ENCODE measurements around the gene FBXL15.

FBXL15 gene

GRCh38 chr10:102381983-102382382 lies 38.7 kb upstream of the FBXL15 start:
- no peak for DNase-seq (ENCODE audit: extremely low spot score)
- CTCF ChIA-PET: interaction anchor here (0.6 to 1.7 kb wide), 3 partner anchors 9 to 163 kb away, joined by 3 to 5 read pairs (median 3); no protein-coding TSS in a partner anchor
- TF ChIP-seq LEF1 (IDR thresholded peaks at IDR 0.05; ENCODE audit: borderline replicate concordance): no peak
- TF ChIP-seq BHLHE40 (IDR thresholded peaks at IDR 0.05; ENCODE audit: borderline replicate concordance): no peak
- POLR2A ChIA-PET: no interaction called here

GRCh38 chr10:102382871-102383270 lies 37.8 kb upstream of the FBXL15 start:
- CTCF ChIA-PET: interaction anchor here (0.6 to 1.2 kb wide), 2 partner anchors 34 to 163 kb away, joined by 3 read pairs; no protein-coding TSS in a partner anchor
- no peak for DNase-seq (ENCODE audit: extremely low spot score)
- POLR2A ChIA-PET: no interaction called here
- no peak for TF ChIP-seq PKNOX1 (IDR thresholded peaks at IDR 0.05)
- no peak for TF ChIP-seq CTBP1 (IDR thresholded peaks at IDR 0.05; ENCODE audit: borderline replicate concordance)
- TF ChIP-seq SP1 (IDR thresholded peaks at IDR 0.05): no peak
- no peak for TF ChIP-seq L3MBTL2 (conservative IDR thresholded peaks at IDR 0.05)
- no peak for TF ChIP-seq FOXA1 (IDR thresholded peaks at IDR 0.05)

DNA sequence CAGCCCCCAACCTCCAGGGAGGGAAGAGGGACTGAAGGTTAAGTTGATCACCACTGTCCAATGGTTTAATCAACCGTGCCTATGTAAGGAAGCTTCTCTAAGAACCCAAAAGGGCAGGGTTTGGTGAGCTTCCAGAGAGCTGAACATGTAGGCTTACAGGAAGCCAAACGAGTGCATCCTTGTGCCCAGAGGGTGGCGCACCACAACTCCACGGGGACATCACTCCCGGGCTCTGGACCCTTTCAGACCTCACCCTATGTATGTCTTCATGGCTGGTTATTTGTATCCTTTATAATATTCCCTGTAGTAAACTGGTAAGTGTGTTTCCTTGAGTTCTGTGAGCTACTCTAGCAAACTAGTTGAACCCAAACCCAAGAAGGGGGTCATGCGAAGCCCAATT lies 36.6 kb upstream of the FBXL15 start:
- ChIA-PET POLR2A (interaction anchor here (0.8 kb wide), 1 partner anchor 11 kb away, joined by 4 read pairs; the partner anchor contains the start of gene NFKB2), CTCF (interaction anchor here (0.6 to 2.5 kb wide), 10 partner anchors 10 to 191 kb away, joined by 3 to 18 read pairs (median 5); no protein-coding TSS in a partner anchor)
- TF ChIP-seq ARNT (IDR thresholded peaks at IDR 0.05) (no peak), SP1 (IDR thresholded peaks at IDR 0.05) (no peak), SUZ12 (IDR thresholded peaks at IDR 0.05) (no peak), FOXK2 (IDR thresholded peaks at IDR 0.05) (no peak), PKNOX1 (IDR thresholded peaks at IDR 0.05) (no peak), NFRKB (IDR thresholded peaks at IDR 0.05) (no peak), ZNF384 (IDR thresholded peaks at IDR 0.05) (no peak), HDGF (IDR thresholded peaks at IDR 0.05; ENCODE audit: borderline replicate concordance) (no peak), ELF4 (IDR thresholded peaks at IDR 0.05) (no peak), FOXM1 (IDR thresholded peaks at IDR 0.05; ENCODE audit: borderline replicate concordance) (no peak), BHLHE40 (IDR thresholded peaks at IDR 0.05; ENCODE audit: borderline replicate concordance) (no peak), LEF1 (IDR thresholded peaks at IDR 0.05; ENCODE audit: borderline replicate concordance) (no peak), FOXA1 (IDR thresholded peaks at IDR 0.05) (no peak), TARDBP (IDR thresholded peaks at IDR 0.05) (no peak)
- peak; percentile 48 for DNase-seq (ENCODE audit: extremely low spot score)

- ChIA-PET POLR2A (no interaction called here), CTCF (interaction anchor here (1.0 to 2.5 kb wide), 6 partner anchors 9 to 155 kb away, joined by 4 to 18 read pairs (median 10); no protein-coding TSS in a partner anchor)
- DNase-seq (ENCODE audit: extremely low spot score): no peak
- TF ChIP-seq ELF4 (IDR thresholded peaks at IDR 0.05) (no peak), FOXK2 (IDR thresholded peaks at IDR 0.05) (no peak), ARNT (IDR thresholded peaks at IDR 0.05) (no peak), SP1 (IDR thresholded peaks at IDR 0.05) (no peak), L3MBTL2 (conservative IDR thresholded peaks at IDR 0.05) (no peak), FOXM1 (IDR thresholded peaks at IDR 0.05; ENCODE audit: borderline replicate concordance) (no peak), TARDBP (IDR thresholded peaks at IDR 0.05) (no peak), PKNOX1 (IDR thresholded peaks at IDR 0.05) (no peak)
Measured at GRCh38 chr10:102384606-102385429, 35.8 kb upstream of the FBXL15 start.

GRCh38 chr10:102389894-102390293 lies 30.7 kb upstream of the FBXL15 start:
- ChIA-PET CTCF (interaction anchor here (0.6 kb wide), 1 partner anchor 49 kb away, joined by 8 read pairs; no protein-coding TSS in a partner anchor), POLR2A (interaction anchor here (1.1 kb wide), 1 partner anchor 30 kb away, joined by 3 read pairs; the partner anchor contains the start of gene FBXL15)
- DNase-seq (ENCODE audit: extremely low spot score): no peak
- TF ChIP-seq SUZ12 (IDR thresholded peaks at IDR 0.05) (no peak), BHLHE40 (IDR thresholded peaks at IDR 0.05; ENCODE audit: borderline replicate concordance) (no peak), FOXK2 (IDR thresholded peaks at IDR 0.05) (no peak), SP1 (IDR thresholded peaks at IDR 0.05) (no peak)

GRCh38 chr10:102392306-102392705 lies 28.3 kb upstream of the FBXL15 start:
- TF ChIP-seq HDGF (IDR thresholded peaks at IDR 0.05; ENCODE audit: borderline replicate concordance) (no peak), ZNF384 (IDR thresholded peaks at IDR 0.05) (no peak), PKNOX1 (IDR thresholded peaks at IDR 0.05) (no peak), FOXM1 (IDR thresholded peaks at IDR 0.05; ENCODE audit: borderline replicate concordance) (no peak), L3MBTL2 (conservative IDR thresholded peaks at IDR 0.05) (no peak), ARNT (IDR thresholded peaks at IDR 0.05) (no peak), FOXA1 (IDR thresholded peaks at IDR 0.05) (no peak), BHLHE40 (IDR thresholded peaks at IDR 0.05; ENCODE audit: borderline replicate concordance) (no peak), NFRKB (IDR thresholded peaks at IDR 0.05) (no peak), SP1 (IDR thresholded peaks at IDR 0.05) (no peak), FOXK2 (IDR thresholded peaks at IDR 0.05) (no peak), LEF1 (IDR thresholded peaks at IDR 0.05; ENCODE audit: borderline replicate concordance) (no peak), ELF4 (IDR thresholded peaks at IDR 0.05) (no peak), CTBP1 (IDR thresholded peaks at IDR 0.05; ENCODE audit: borderline replicate concordance) (no peak), SUZ12 (IDR thresholded peaks at IDR 0.05) (no peak), TARDBP (IDR thresholded peaks at IDR 0.05) (no peak)
- DNase-seq (ENCODE audit: extremely low spot score): no peak
- ChIA-PET CTCF (no interaction called here), POLR2A (no interaction called here)
